HG03432 (cell line): Measurements from ENCODE around the gene ATP2A1.
"Not testable (repeated sequence)": the region's sequence is repeated elsewhere in the genome, so short reads cannot be mapped to it uniquely, and the experiment has no call there.

Experiments used
- ATAC-seq: cut with Tn5 transposase; IDR thresholded peaks from one replicate; pipeline ENCODE4 v1.9.1; 2021; ENCODE audit warnings: mild to moderate bottlenecking, moderate library complexity; ENCODE audit not compliant: unreplicated experiment

Gene ATP2A1

DNA sequence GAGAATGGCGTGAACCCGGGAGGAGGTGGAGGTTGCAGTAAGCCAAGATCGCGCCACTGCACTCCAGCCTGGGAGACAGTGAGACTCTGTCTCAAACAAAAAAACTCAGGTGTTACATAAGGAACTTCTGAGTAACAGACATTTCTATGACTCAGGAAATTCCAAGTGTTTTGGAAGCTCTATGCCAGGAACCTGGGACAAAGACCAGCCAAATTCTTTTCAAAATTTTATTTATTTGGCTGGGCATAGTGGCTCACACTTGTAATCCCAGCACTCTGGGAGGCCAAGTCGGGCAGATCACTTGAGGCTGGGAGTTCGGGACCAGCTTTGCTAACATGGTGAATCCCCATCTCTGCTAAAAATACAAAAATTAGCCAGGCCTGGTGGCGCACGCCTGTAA lies 19.9 kb upstream of the ATP2A1 start:
- ATAC-seq: no peak

DNA sequence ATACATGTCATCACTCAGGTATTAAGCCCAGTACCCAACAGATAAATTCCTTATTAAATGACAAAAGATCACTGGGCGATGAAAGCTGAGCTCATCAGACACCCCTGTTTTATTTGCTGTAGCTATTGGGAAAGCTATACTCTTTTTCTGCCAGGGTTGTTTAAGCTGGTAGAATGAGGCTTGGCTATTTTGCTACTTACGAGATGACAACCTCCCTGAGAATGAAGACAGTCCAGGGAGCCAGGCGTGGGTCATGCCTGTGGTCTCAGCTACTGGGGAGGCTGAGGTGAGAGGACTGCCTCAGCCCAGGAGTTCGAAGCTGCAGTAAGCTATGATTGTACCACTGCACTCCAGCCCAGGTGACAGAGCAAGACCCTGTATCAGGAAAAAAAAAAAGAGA lies 19.0 kb upstream of the ATP2A1 start:
- no peak for ATAC-seq

DNA sequence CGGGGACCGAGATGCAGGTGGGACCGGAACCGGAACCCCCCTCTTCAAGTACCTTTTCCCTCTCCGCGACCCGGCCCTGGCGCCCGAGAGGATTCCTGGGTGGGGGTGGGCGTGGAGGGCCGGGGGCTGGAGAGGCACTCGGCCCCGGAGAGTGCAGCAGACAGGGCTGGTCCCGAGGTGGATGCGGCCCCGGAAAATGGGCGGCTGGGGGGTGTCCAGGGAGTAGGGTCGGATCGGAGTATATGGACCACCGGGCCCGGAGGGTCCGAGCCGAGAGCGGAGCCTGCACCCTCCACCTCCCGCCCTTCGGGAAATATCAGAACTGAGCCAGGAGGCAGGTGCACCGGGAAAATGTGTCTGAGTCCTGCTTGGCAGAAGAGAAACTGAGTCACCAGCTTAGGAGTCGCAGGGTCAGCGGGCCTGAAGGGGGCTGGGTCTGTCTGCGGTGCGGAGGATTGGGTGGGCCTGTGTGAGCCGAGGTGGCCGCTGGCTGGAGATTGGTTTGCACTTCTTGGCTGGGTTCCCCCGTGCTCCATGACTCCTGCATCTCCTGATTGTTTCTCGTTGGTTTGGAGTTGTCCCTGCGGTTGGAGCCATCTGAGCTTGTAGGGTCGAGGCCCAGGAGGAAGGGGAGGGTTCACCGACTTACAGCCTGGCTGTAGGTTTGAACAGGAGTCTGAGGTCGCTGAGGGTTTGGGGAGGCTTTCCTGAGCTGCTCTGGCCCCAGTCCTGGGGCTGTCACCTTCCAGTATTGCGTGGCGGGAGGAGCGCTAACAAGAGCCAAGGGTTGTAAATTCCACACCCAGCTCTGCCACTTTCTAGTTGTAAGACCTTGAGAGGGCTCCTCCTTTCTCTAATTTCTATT lies 14.1 kb upstream of the ATP2A1 start:
- ATAC-seq: no peak

DNA sequence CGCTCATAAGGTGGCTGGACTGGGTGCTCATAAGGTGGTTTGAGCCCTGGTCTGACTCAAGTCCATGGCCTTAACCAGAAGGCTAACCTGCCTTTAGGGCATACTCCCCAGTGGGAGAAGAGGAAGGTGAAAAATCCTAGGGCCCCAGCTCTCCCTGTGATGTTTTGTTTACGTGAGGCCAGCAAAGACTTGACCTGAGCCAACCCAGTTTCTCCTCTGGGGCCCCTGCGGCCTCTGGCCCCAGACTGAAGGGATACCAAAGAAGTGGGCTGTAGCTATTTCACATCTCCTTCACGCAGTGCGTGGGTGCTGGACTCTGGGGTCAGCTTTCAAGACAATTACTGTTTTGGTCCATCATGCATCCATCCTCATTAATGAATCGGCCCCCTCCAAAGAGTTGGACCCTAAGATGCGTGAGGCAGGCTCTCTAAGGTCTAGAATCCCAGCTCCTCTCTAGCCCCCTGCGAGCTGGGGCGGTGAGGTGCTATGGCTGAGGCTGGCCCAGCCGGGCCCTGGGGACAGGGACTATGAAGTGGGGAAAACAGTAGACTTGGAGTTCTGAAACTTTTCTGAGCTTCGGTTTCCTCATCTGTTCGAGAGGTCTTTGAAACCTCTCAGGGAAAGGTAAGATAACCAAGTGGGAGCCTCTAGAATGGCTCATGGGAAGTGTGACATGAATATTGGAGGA lies 13.1 kb upstream of the ATP2A1 start:
- no peak for ATAC-seq

DNA sequence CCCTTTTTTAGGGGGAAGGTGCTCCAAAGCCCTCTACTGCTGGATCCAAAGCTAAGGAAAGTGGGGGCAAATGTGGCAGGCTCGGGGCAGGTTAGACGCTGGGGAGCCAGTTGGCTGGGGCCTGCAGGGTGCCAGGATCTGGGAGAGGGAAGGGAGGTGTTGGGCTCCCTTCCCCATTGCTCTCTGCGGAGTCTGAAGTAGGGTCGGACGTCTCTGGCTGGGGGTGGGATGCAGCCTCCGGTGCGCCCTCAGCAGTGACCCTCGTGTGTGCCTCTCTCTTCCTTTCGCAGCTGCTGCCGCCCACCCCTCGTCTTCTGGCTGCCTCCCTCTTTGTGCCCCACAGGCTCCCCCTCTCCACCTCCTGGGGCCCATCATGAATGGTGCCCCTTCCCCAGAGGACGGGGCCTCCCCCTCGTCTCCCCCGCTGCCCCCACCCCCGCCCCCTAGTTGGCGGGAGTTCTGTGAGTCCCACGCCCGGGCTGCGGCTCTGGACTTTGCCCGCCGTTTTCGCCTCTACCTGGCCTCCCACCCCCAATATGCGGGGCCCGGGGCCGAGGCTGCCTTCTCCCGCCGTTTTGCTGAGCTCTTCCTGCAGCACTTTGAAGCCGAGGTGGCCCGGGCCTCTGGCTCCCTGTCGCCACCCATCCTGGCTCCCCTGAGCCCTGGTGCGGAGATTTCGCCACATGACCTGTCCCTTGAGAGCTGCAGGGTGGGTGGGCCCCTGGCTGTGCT lies 12.4 kb upstream of the ATP2A1 start:
- ATAC-seq: no peak

DNA sequence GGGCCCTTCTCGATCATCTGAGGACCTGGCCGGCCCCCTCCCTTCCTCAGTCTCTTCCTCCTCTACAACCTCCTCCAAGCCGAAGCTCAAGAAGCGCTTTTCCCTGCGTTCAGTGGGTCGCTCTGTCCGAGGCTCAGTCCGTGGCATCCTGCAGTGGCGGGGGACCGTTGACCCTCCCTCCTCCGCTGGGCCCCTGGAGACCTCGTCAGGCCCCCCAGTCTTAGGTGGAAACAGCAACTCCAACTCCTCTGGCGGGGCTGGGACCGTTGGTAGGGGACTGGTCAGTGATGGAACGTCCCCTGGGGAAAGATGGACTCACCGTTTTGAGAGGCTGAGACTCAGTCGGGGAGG lies 11.9 kb upstream of the ATP2A1 start:
- no peak for ATAC-seq

DNA sequence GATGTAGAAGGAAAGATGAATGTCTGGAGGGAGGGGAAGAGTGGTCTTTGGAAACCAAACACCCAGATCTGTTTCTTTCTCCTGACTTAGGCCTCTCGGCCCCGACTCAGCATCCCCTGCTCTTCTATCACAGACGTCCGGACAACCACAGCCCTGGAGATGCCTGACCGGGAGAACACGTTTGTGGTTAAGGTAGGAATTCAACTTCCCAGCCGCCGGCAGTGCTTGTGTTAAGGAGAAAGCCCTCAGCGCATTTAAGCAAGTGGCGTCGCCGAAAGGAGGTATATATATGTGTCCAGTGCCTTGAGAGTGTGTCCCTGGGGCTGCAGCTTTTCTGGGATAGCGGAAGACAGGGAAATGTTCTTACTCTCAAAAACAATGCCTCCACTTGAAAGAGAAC lies 11.0 kb upstream of the ATP2A1 start:
- ATAC-seq: no peak

DNA sequence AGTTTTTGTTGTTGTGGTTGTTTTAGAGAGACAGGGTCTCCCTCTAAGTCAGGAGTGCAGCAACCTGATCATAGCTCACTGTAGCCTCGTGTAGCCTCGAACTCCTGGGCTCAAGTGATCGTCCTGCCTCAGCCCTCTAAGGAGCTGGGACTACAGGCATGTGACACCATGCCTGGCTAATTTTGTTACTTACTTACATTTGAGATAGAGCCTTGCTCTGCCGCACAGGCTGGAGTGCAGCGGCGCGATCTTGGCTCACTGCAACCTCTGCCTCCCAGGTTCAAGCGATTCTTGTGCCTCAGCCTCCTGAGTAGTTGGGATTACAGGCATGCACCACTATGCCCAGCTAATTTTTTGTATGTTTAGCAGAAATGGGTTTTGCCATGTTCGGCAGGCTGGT lies 10.6 kb upstream of the ATP2A1 start:
- not testable (repeated sequence) for ATAC-seq

DNA sequence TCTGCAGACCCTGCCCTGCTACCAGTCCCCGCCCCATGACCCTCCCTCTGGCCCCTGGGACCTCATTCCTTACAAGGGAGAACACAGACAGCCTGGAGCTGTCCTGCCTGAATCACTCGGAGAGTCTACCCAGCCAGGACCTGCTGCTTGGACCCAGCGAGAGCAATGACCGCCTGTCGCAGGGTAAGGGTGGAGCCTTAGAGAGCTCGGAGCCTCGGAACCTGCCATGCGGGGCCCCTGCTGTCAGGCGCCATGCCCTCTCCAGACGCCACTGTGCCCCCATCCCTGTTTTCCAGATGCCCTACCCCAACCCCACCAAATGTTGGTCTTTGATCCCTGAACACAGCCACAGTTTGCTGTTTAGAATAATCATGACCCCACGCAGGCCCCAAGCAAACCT lies 9.1 kb upstream of the ATP2A1 start:
- no peak for ATAC-seq

DNA sequence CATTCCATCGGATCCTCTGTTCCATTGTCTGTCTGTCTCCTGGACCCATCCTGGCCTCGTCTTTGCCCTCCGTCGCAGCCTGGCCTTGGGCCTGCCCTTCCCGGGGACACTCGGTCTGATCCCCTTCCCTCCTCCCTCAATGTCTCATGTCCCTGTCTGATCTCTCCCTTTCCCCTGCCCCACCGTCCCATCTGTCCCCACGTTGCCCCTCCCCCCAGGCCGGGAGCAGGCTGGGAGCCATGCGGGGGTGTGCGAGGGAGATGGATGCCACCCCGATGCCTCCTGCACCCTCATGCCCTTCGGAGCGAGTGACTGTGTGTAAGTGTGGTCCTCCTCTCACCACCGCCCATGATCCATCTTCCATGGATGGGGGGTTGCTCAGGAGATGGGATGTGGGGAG lies 5.3 kb upstream of the ATP2A1 start:
- ATAC-seq: no peak

DNA sequence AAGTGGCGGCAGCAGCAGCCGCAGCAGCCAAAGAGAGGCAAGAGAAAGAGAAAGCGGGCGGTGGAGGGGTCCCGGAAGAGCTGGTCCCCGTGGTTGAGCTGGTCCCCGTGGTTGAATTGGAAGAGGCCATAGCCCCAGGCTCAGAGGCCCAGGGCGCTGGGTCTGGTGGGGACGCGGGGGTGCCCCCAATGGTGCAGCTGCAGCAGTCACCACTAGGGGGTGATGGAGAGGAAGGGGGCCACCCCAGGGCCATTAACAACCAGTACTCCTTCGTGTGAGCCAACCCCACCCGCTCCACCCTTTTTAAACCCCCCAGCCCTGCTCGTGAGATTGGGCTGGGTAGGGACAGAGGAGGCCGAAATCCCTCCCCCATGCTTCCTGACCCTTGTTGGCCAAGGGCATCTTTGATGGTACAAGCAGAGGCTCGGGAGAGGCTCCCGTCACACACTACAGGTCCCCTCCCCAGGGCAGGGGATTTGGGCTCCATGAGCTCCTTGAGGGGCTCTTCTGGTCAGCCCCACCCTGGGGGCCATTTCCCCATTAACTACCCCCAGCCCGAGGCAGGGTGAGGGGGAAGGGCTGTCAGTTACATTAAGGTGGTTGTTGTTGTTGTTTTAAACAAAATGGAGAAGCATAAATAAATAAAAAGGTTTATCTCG lies 4.6 kb upstream of the ATP2A1 start:
- no peak for ATAC-seq

DNA sequence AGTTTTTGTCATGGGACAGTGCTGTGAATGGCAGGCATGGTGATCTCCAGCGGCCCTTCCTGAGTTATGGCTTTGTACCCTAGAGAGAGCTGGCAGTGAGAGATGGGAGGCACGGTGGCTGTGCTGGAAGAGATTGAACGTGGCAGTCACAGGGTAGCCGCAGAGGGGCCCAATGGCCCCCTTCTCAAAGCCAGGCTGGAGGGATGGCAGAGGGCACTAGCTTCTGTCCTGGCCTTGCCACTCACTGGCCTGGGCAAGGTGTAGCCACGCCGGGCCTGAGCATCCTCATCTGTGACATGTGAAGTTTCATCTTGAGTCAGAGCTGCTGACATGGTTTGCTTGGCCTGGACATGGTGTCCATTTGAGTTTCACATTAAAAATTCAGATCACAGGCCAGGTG lies 3.9 kb upstream of the ATP2A1 start:
- no peak for ATAC-seq

DNA sequence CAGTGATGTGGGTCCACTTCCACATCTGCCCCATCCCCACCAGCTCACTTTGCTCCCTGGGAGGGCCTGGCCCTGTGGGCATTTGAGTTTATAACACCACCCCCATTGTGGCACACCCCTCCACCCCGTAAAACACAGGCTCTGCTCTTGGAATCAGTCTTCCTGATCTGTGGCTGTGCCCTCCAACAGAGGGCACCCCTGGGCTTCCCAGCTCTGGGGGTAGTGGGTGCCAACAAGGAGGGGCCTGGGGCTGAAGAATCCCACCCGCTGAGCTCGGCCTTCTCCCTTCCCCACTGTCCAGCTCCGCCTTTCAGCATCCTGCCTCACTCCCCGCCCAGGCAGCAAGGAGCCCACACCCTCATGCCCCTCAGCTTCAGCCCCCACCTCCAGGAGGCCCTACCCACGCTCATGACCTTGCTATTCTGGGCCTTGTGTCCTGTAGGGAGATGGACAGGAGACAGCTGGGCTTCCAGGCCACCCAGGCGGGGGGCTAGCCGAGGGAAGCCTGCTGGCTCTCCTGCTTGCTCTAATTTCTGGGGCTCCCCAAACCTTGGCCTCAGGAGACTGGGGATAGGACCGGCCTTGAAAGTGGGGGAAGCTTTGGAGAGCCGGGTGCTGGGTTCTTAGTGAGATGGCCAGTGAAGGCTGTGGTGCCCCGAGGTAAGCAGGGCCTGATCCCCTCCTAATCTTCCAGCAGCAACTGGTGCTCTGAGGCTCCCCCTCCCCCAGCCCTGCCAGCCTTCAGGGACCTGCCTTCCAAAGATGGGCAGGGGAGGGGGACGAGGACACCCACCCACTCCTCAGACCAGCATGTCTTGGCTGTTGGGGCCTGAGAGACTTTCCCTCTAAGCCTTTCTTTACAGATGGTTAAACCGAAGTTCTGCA lies 2.9 kb upstream of the ATP2A1 start:
- no peak for ATAC-seq

DNA sequence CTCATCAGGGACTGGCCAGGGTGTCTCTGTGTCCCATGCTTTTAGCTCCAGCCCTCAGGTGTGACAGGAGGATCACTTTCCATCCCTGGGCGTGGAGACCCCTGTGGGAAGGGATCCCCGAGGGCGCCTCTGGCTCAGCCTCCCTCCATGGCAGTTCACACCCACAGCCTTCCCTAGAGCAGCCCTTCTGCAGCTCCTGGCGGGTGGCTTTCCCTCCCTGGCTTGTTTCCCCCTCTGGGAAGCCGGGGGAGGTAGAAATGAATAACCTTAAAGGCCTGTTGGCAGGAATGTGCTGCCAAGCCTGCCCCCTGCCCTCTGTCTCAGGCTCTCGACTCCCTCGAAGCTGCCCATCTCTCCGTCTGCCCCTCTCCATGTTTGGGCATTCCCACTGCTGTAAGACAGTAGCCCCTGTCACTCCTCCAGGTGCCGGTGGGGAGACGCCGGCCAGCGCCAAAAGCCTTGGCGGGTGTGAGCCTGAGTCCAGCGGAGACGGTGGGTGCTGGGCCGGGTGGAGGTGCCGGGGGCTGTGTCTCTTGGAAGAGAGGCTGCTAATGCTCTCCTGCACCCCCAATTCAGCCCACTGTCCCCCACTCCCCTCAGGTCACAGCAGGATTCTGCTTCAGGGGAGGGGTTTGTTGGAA lies 2.1 kb upstream of the ATP2A1 start:
- no peak for ATAC-seq

DNA sequence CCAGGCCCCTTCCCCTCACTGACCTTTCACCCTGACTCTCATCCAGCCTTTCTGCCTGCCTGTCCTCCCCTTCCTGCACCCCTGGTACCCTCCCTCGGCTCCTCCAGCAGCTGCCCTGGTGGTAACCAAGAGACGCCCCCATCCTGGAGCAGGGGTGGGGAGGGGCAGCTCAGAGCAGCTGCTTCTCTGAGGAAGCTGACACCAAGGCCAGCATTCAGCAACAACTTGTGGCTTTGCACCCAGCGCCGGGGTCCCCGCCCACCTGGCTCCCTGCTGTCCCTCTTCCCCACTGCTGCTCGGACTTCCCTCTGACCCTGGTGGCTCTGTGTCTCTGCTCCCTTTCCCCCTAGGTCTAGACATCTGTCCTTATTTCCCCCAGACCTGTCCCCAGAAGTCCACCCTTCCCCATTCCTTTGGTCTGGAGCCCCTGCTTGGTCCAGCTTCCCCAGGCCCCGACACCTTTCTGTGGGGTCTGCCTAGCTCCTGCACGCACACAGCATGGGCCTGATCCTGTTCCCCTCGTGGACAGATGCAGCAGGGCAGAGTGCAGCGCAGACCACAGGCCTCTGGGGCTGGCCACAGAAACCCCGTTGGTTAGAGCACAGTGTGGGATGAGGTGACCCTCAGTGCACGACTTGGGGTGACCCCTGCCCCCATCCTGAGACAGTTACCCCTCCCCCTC lies 1.2 kb upstream of the ATP2A1 start:
- no peak for ATAC-seq

DNA sequence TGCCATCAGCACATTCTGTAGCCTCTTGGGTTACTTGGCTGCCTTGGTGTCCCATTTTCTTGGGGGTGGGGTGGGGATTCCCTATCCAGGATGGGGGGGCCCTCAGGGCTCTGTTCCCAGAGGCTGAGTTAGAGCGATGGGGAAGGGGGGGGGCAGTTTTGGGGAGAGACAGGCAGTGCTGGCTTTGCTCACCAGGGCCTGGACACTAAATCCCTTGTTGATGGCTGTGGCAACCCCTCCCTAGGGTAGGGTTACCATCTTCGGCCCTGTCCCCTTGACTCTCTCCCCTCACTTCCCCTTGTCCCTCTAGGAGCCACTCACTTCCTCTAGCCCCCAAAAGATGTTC lies 660 bp upstream of the ATP2A1 start:
- ATAC-seq: no peak

DNA sequence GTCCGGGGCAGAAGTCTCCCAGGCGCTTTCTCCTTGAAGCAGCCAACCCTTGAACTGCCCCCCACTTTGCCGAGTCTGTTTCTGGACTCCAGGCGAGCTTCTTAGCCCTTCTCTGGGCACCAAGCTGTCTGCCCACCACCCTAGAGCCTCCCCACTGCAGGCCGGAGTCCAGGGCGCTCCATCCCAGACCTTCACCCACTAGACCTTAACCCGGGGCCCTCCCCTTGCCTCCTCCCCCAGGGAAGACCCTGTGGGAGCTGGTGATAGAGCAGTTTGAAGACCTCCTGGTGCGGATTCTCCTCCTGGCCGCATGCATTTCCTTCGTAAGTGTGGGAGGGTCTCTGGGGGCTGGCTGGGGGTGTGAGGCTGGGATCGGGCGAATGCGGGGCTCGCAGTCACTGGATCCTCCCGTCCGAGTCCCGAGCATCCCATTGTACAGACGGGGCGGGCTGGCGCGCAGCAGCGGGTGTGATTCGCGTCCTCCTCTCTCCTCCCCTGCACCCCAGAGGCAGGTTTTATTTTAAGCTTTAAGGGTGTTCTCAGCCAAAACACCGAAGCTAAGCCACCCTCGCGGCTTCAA lies 1.1 kb downstream of the ATP2A1 start:
- peak; percentile 36 for ATAC-seq

DNA sequence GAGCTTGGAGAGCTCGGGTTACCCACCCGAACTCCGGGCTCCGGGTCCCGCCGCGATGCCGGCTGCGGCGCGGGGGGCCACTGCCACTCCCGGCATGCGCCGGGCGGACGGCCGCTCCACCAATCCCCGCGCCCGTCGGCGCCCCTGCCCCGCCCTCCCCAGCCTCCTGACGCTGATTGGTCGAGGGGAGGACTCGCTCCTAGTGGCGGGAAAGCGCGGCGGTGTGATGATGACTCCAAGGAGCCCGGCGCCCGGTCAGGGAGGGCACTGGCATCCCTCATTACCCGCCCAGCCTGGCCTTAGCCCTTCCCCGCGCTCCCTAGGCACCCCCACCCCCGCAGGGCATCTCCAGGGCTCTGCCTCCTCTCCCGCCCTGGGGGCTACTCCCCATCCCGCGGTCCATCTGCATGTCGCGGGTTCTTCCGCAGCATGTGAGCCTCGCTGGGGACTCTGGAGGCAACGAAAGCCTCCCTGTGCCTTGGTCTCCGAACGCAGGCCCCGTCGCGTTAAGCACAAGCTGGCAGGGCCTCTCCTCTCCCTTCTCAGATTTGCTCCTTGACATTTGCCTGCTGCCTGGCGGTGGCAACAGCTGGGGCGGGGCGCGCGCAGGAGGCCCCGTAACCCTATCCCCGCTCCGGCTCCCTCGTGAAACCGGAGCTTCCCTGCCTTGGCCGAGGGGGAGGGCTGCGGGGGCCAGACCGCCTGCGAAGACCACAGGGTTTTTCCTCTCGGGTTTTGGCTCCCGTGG lies 1.7 kb downstream of the ATP2A1 start:
- peak; percentile 89 for ATAC-seq

DNA sequence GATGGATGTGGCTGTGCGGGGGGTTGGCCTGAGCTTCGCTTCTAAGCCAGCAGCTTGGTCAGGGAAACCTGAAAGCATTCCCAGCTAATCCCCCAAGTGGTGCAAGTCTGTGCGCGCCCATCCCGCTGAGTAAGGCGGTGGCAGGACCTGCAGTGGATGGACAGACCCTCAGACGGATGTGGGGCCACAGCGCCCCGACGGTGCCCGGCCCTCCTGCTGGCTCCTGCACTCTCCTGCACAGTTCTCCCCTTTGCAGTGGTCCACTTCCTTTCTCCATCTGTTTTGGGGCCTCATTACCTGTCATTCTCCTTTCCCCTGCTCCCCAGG lies 2.3 kb downstream of the ATP2A1 start:
- ATAC-seq: no peak
